H9 (cell line): ENCODE results near the gene NTRK2. TPM values are rescaled to one million over a fixed set of nuclear protein-coding genes. Genes with fewer than 3 reads are reported as not detected.

Experiments used
- DNase-seq: peaks from one replicate; pipeline ENCODE4 v3.0.0-alpha.2; 2017
- H2AFZ ChIP-seq: one replicate; pipeline ENCODE4 v1.6.1; 2013; ENCODE audit warnings: mild to moderate bottlenecking, low read length, control low read depth, moderate library complexity
- H2AK5ac ChIP-seq: 2 replicates; pipeline ENCODE4 v1.6.1; 2013; ENCODE audit warnings: low read length, control low read depth, mixed read lengths; ENCODE audit not compliant: insufficient read length
- H2BK120ac ChIP-seq: one replicate; pipeline ENCODE4 v1.6.1; 2013; ENCODE audit warnings: low read depth, mild to moderate bottlenecking, low read length, control low read depth, inconsistent platforms; ENCODE audit not compliant: poor library complexity, severe bottlenecking
- H2BK12ac ChIP-seq: 2 replicates; pipeline ENCODE4 v1.6.1; 2013; ENCODE audit warnings: low read length, control low read depth, mixed read lengths, low read depth; ENCODE audit not compliant: insufficient read length
- H2BK15ac ChIP-seq: 2 replicates; pipeline ENCODE4 v1.6.1; 2013; ENCODE audit warnings: low read depth, low read length, control low read depth
- H2BK20ac ChIP-seq: one replicate; pipeline ENCODE4 v1.6.1; 2013; ENCODE audit warnings: low read depth, mild to moderate bottlenecking, low read length, control low read depth, inconsistent platforms; ENCODE audit not compliant: poor library complexity, severe bottlenecking
- H2BK5ac ChIP-seq: 2 replicates; pipeline ENCODE4 v1.6.1; 2013; ENCODE audit warnings: low read length, control low read depth, mixed read lengths; ENCODE audit not compliant: insufficient read length
- H3K14ac ChIP-seq: 2 replicates; pipeline ENCODE4 v1.6.1; 2013; ENCODE audit warnings: low read length, control low read depth; ENCODE audit not compliant: insufficient read depth
- H3K18ac ChIP-seq: 2 replicates; pipeline ENCODE4 v1.6.1; 2013; ENCODE audit warnings: low read depth, mild to moderate bottlenecking, mixed read lengths, low read length, control low read depth; ENCODE audit not compliant: insufficient read length
- H3K23ac ChIP-seq: 2 replicates; pipeline ENCODE4 v1.6.1; 2013; ENCODE audit warnings: low read length, control low read depth, mixed read lengths, low read depth; ENCODE audit not compliant: insufficient read length
- H3K23me2 ChIP-seq: 2 replicates; pipeline ENCODE4 v1.6.1; 2013; ENCODE audit warnings: low read depth, mild to moderate bottlenecking, mixed read lengths, low read length, control low read depth; ENCODE audit not compliant: insufficient read length, poor library complexity, severe bottlenecking
- H3K27ac ChIP-seq: 2 replicates; pipeline ENCODE4 v1.5.1; 2013; ENCODE audit warnings: low read length, control low read depth, mixed read lengths, low read depth; ENCODE audit not compliant: insufficient read length
- H3K27me3 ChIP-seq: 2 replicates; pipeline ENCODE4 v1.6.1; 2013; ENCODE audit warnings: low read length, control low read depth, inconsistent platforms; ENCODE audit not compliant: insufficient read depth
- H3K4ac ChIP-seq: 2 replicates; pipeline ENCODE4 v1.6.1; 2013; ENCODE audit warnings: low read depth, mild to moderate bottlenecking, control low read depth, inconsistent platforms, low read length, moderate library complexity
- H3K4me1 ChIP-seq: 2 replicates; pipeline ENCODE4 v1.6.1; 2013; ENCODE audit warnings: low read length, control low read depth, inconsistent platforms; ENCODE audit not compliant: insufficient read depth
- H3K4me2 ChIP-seq: 2 replicates; pipeline ENCODE4 v1.6.1; 2013; ENCODE audit warnings: low read length, control low read depth, mixed read lengths; ENCODE audit not compliant: insufficient read length, insufficient read depth
- H3K56ac ChIP-seq: 2 replicates; pipeline ENCODE4 v1.6.1; 2013; ENCODE audit warnings: low read depth, mild to moderate bottlenecking, mixed read lengths, low read length, control low read depth; ENCODE audit not compliant: insufficient read length
- H3K79me1 ChIP-seq: 2 replicates; pipeline ENCODE4 v1.6.1; 2013; ENCODE audit warnings: low read depth, mild to moderate bottlenecking, moderate library complexity, low read length, control low read depth, inconsistent platforms; ENCODE audit not compliant: insufficient read depth, poor library complexity, severe bottlenecking
- H3K79me2 ChIP-seq: 2 replicates; pipeline ENCODE4 v1.6.1; 2013; ENCODE audit warnings: low read length, control low read depth, inconsistent platforms; ENCODE audit not compliant: insufficient read depth
- H3K9ac ChIP-seq: 2 replicates; pipeline ENCODE4 v1.6.1; 2013; ENCODE audit warnings: low read length, control low read depth, mixed read lengths; ENCODE audit not compliant: insufficient read length; ENCODE audit errors: extremely low read depth
- H3K9me3 ChIP-seq: one replicate; pipeline ENCODE4 v1.6.1; 2013; ENCODE audit warnings: low read depth, low read length, inconsistent platforms; ENCODE audit not compliant: control insufficient read depth
- H3T11ph ChIP-seq: one replicate; pipeline ENCODE4 v1.6.1; 2013; ENCODE audit warnings: mild to moderate bottlenecking, low read length, control low read depth, inconsistent platforms
- H4K20me1 ChIP-seq: one replicate; pipeline ENCODE4 v1.6.1; 2013; ENCODE audit not compliant: control insufficient read depth, insufficient read length, insufficient read depth
- H4K5ac ChIP-seq: 2 replicates; pipeline ENCODE4 v1.6.1; 2013; ENCODE audit warnings: low read depth, mild to moderate bottlenecking, mixed read lengths, low read length, control low read depth; ENCODE audit not compliant: insufficient read length
- H4K8ac ChIP-seq: replicated peaks from 2 replicates; pipeline ENCODE4 v1.6.1; 2013; ENCODE audit warnings: low read length, control low read depth, mixed read lengths, low read depth; ENCODE audit not compliant: insufficient read length
- H4K91ac ChIP-seq: 2 replicates; pipeline ENCODE4 v1.6.1; 2013; ENCODE audit warnings: low read depth, mild to moderate bottlenecking, moderate library complexity, mixed read lengths, low read length, control low read depth; ENCODE audit not compliant: insufficient read length
- H3K27ac Mint-ChIP-seq, 3 experiments: 2 replicates in 2 of 3; 3 replicates in 1 of 3; pipeline ENCODE4 v1.8.0; 2020 to 2021; ENCODE audit warnings: mixed read lengths in 3 of 3, mild to moderate bottlenecking in 1 of 3, moderate library complexity in 1 of 3
- H3K27me3 Mint-ChIP-seq: 2 replicates; pipeline ENCODE4 v1.8.0; 2021; ENCODE audit warnings: low read depth, mild to moderate bottlenecking, moderate library complexity, mixed read lengths
- H3K36me3 Mint-ChIP-seq, 3 experiments: 2 replicates in 2 of 3; 3 replicates in 1 of 3; pipeline ENCODE4 v1.8.0; 2020 to 2021; ENCODE audit warnings: low read depth in 3 of 3, mixed read lengths in 3 of 3; ENCODE audit not compliant: insufficient read depth in 1 of 3
- H3K4me1 Mint-ChIP-seq, 2 experiments: 2 replicates each; pipeline ENCODE4 v1.8.0; 2020; ENCODE audit warnings: mixed read lengths in 2 of 2
- H3K4me3 Mint-ChIP-seq, 2 experiments: 2 replicates in 1 of 2; 3 replicates in 1 of 2; pipeline ENCODE4 v1.8.0; 2020 to 2021; ENCODE audit warnings: mild to moderate bottlenecking in 2 of 2, mixed read lengths in 2 of 2, moderate library complexity in 1 of 2
- H3K9me3 Mint-ChIP-seq, 2 experiments: 2 replicates in 1 of 2; 3 replicates in 1 of 2; pipeline ENCODE4 v1.8.0; 2020; ENCODE audit warnings: mild to moderate bottlenecking in 2 of 2, mixed read lengths in 2 of 2, moderate library complexity in 1 of 2
- CTCF ChIP-seq: fragments of 200-600 bp; sonication (generic); conservative IDR thresholded peaks from 3 replicates; pipeline ENCODE4 v1.8.0; 2021; ENCODE audit warnings: antibody characterized with exemption, mild to moderate bottlenecking
- WGBS: extraction: QIAGEN DNeasy Blood & Tissue Kit; methylation state at CpG from one replicate; pipeline ENCODE4 v1.1.7; 2013; ENCODE audit warnings: missing lambda C conversion rate, low lambda C conversion rate, mixed read lengths; ENCODE audit not compliant: insufficient read length; ENCODE audit errors: extremely low coverage; 5-methylcytosine and 5-hydroxymethylcytosine counted together
- total RNA-seq: library from RNA; stranded (reverse); gene quantifications from 2 replicates; pipeline ENCODE4 v1.2.1, GENCODE V29; 2021

Gene NTRK2
- total RNA-seq, 1 experiment from 2014 or later: 0.02 TPM

GRCh38 chr9:84940294-84940693 lies 270.8 kb downstream of the NTRK2 start:
- Histone ChIP-seq H2AFZ (no peak overlapping the region), H2BK5ac (no peak overlapping the region), H2BK12ac (no peak overlapping the region), H4K20me1 (no peaks in the 10 kb centered on the region), H3K4ac (no peak overlapping the region), H3K27ac (no peak overlapping the region), H3K27me3 (no peaks in the 10 kb centered on the region), H3K23ac (no peak overlapping the region), H4K8ac (no peak overlapping the region), H2BK20ac (no peak overlapping the region), H3K9me3 (no peaks in the 10 kb centered on the region), H2BK15ac (no peak overlapping the region), H3K14ac (no peak overlapping the region), H3K56ac (no peak overlapping the region), H2AK5ac (no peak overlapping the region), H4K5ac (no peak overlapping the region), H3K23me2 (no peaks in the 10 kb centered on the region), H3K79me1 (no peaks in the 10 kb centered on the region), H2BK120ac (no peak overlapping the region), H4K91ac (no peak overlapping the region), H3K18ac (no peak overlapping the region), H3K9ac (no peak overlapping the region), H3T11ph (no peak overlapping the region), H3K4me2 (no peak overlapping the region), H3K4me1 (peaks cover 2% of the 10 kb centered on the region; the same call in 1 of the 2 replicates), H3K79me2 (no peaks in the 10 kb centered on the region)
- Mint-ChIP-seq H3K27ac (no peak overlapping the region), H3K27me3 (no peaks in the 10 kb centered on the region), H3K4me1 (peaks cover 13 to 18% of the 10 kb centered on the region in 2 experiments), H3K4me3 (no peak overlapping the region), H3K9me3 (no peaks in the 10 kb centered on the region), H3K36me3 (no peaks in the 10 kb centered on the region)
- no peak for TF ChIP-seq CTCF
- no peak for DNase-seq
- no CpG with 5 or more reads among the region's 2 CpGs for WGBS
